Omental fat pad (tissue), 4 donors: ENCODE data around the gene MAST2. TPM values are rescaled to one million over a fixed set of nuclear protein-coding genes. Genes with fewer than 3 reads are reported as not detected.

Experiments used
- ATAC-seq: fragments of 150-250 bp; one replicate; pipeline ENCODE4 v1.9.1; 2016; ENCODE audit warnings: mild to moderate bottlenecking, moderate library complexity; ENCODE audit not compliant: low FRiP score
- DNase-seq: peaks from one replicate; pipeline ENCODE4 v3.0.0-alpha.2; 2019; ENCODE audit warnings: low spot score
- total RNA-seq, 4 donors: library from RNA; depleted of rRNA; stranded (reverse); fragments of >200 nt; gene quantifications; one replicate each; pipeline ENCODE4 v1.1.0, GENCODE V29; 2016
- TF ChIP-seq, protein P1 (sequence below), 3 donors: fragments of 450-650 bp; IDR thresholded peaks; one replicate each; pipeline ENCODE4 v1.5.1; 2016 to 2017; ENCODE audit warnings: antibody characterized with exemption in 3 of 3, mild to moderate bottlenecking in 3 of 3, moderate library complexity in 2 of 3

MAST2 gene
- 10 to 100 TPM; 12.0 to 22.0 (median 18.1) TPM for total RNA-seq

DNA sequence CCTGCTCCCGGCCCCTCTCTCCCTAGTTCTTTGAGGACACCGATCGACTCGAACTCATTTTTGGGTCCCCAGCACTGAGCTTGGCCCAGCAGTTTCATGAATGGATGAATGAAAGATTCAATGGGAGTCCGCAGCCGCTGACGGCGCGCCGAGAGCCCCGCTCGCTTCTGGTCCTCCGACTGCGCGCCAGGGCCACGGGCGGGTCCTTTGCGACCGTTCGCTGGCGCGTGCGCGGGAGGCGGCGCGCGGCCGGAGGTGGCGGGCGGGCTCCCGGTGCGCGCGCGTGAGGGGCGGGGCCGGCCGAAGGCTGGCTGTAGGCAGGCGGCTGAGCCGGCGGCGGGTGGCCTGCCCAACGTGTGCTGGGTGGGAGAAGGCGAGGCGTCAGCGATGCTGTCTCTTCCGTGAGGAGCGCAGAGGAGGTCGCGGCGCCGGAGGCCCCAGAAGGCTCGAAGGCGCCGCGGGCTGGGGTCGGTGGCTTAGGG, at the start of gene MAST2:
Gene MAST2, plus strand, starts transcription at position 314 of the 482 bp plus-strand sequence. CDS start 284 bp downstream, outside the sequence.
- ATAC-seq, result peak; percentile 95
- DNase-seq, result peak; percentile 53
- TF ChIP-seq, protein P1, sequence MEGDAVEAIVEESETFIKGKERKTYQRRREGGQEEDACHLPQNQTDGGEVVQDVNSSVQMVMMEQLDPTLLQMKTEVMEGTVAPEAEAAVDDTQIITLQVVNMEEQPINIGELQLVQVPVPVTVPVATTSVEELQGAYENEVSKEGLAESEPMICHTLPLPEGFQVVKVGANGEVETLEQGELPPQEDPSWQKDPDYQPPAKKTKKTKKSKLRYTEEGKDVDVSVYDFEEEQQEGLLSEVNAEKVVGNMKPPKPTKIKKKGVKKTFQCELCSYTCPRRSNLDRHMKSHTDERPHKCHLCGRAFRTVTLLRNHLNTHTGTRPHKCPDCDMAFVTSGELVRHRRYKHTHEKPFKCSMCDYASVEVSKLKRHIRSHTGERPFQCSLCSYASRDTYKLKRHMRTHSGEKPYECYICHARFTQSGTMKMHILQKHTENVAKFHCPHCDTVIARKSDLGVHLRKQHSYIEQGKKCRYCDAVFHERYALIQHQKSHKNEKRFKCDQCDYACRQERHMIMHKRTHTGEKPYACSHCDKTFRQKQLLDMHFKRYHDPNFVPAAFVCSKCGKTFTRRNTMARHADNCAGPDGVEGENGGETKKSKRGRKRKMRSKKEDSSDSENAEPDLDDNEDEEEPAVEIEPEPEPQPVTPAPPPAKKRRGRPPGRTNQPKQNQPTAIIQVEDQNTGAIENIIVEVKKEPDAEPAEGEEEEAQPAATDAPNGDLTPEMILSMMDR (IDR thresholded peaks at IDR 0.05), result no peak

DNA sequence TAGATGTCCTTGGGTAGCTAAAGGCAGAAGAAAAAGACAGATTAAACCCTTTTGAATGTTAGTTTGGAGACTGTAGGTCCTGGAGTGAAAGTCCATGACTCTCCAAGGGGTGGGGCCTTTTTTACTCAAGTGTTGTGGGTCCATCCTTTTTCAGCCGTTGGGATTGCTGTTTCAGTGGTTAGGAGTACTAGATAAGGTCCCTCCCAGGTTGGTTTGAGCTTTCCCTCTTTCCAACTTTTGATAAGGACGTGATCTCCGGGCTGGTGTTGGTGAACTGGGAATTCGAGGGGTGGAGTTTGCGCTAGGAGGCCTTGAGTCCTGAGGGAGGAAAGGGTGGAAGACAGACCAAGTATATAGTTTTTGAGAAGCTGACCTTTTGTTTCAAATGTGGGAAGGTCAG, 47.7 kb upstream of the MAST2 start:
- DNase-seq, result no peak
- TF ChIP-seq, protein P1 (IDR thresholded peaks at IDR 0.05), result no peak
- no peak for ATAC-seq

DNA sequence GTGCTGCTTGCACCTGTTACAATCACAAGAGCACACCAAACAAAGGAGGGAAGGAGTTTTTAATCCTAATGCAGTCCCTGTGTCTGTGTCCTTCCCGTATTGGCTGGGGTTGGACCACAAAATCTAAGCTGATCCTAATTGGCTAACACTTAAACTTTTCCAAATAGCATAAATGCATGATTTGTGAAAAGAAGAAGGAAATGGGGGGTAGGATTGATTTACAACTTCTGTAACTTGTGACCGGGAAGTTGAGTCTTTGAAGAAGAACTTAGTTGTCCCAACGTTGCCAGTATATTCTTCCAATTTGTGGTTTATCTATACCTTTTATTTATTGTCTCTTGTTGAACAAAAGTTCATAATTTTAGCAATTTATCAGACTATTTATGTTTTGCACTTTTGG, 41.1 kb upstream of the MAST2 start:
- TF ChIP-seq, protein P1 (IDR thresholded peaks at IDR 0.05), result no peak
- DNase-seq (no peak), ATAC-seq (no peak)

DNA sequence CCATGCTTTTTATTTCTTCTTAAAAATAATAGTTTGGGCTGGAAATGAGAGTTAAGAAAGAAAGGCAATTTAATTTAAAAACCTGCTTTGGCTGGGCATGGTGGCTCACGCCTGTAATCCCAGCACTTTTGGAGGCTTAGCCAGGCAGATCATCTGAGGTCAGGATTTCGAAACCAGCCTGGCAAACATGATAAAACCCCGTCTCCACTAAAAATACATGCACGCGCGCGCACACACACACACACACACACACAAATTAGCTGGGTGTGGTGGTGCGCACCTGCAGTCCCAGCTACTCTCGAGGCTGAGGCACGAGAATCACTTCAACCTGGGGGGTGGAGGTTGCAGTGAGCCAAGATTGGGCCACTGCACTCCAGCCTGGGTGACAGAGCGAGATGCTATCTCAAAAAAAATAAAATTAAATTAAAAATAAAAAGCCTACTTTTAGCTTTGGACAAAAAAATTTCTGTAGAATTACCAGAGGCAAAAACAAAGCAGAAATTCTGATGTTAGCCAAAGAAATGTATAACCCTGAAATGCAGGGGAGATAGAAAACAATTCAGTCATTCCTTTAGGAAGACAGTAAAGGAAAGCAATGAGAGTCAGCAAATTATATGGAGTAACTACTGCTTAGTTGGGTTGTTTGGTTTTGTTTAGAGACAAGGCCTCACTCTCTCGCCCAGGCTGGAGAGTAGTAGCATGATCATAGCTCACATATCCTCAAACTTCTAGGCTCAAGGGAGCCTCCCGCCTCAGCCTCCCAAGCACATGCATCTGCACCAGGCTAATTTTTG, 37.2 kb upstream of the MAST2 start:
- ATAC-seq, result no peak
- TF ChIP-seq, protein P1 (IDR thresholded peaks at IDR 0.05), result no peak

DNA sequence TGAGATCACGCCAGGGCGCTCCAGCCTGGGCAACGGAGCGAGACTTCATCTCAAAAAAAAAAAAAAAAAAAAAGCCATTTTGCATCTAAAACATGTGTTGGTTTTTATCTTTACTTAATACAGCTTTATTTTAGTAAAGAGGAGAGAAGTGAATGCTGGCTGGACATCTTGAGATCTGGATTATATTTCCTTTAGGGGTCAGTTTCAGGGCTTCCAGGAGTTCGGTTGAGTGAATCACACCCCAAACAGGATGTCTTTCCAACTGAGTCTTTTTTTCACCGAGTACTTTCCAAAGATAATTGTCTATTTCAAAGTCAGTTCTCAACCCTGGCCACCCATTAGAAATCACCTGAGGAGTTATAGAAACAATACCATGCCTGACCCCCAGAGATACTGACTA, 36.4 kb upstream of the MAST2 start:
- ATAC-seq (no peak), DNase-seq (no peak)
- TF ChIP-seq, protein P1 (IDR thresholded peaks at IDR 0.05), result no peak

More for the DNA sequence above, 37.2 kb upstream of the MAST2 start:
- DNase-seq, result no peak

DNA sequence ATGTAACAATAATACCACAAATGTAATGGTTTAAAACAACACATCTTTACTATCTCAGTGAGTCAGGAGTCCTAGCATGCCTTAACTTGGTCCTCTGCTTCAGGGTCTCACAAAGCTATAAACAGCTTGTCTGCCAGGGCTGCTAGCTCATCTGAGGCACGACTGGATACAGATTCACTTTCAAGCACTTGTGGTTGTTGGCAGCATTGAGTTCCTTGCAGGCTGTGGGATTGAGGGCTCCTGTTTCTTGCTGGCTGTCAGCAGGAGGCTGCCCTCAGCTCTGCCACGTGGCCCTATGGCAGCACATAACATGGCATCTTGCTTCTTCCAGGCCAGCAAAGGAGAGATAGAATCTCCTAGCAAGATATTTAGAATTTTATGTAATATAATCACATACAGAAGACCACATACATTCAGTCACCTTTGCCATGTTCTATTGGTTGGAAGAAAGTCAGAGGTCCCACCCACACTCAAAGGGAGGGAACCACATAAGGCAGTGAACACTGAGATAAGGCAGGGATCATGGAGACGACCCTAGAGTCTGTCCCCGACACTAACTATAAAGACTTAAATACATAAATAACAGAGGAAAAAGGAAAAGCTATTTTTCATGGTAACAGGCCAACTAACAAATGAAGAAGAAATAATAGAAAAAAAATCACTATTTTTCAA, 34.0 kb upstream of the MAST2 start:
- no peak for ATAC-seq
- no peak for DNase-seq
- TF ChIP-seq, protein P1 (IDR thresholded peaks at IDR 0.05), result no peak
